Keratinocyte (primary cell): ENCODE results near the gene MED25. TPM values are rescaled to one million over a fixed set of nuclear protein-coding genes. Genes with fewer than 3 reads are reported as not detected.

Experiments
- DNase-seq: peaks from one replicate; pipeline ENCODE4 v3.0.0-alpha.2; 2011; ENCODE audit warnings: low read depth, missing footprints, low spot score
- FAIRE-seq: peaks from 2 replicates; lab custom pipeline; 2011; peaks lifted over from hg19 to GRCh38; lab: Jason Lieb, UNC
- H2AFZ ChIP-seq: 2 replicates; pipeline ENCODE4 v1.6.0; 2012; ENCODE audit warnings: low read length, control low read depth, inconsistent platforms; ENCODE audit not compliant: control insufficient read depth
- H3K27ac ChIP-seq: 2 replicates; pipeline ENCODE4 v1.5.1; 2011; ENCODE audit warnings: low read length; ENCODE audit not compliant: control insufficient read depth, insufficient read depth
- H3K27me3 ChIP-seq: 3 replicates; pipeline ENCODE4 v1.6.0; 2011; ENCODE audit warnings: low read length; ENCODE audit not compliant: control insufficient read depth, insufficient read depth; ENCODE audit errors: extremely low read depth
- H3K36me3 ChIP-seq, 2 experiments: 2 replicates in 1 of 2; 3 replicates in 1 of 2; pipeline ENCODE4 v1.5.1; 2011; ENCODE audit warnings: low read length in 2 of 2, mild to moderate bottlenecking in 1 of 2; ENCODE audit not compliant: control insufficient read depth in 2 of 2, insufficient read depth in 2 of 2; ENCODE audit errors: extremely low read depth in 1 of 2
- H3K4me1 ChIP-seq: 3 replicates; pipeline ENCODE4 v1.5.1; 2011; ENCODE audit warnings: low read length; ENCODE audit not compliant: control insufficient read depth, insufficient read depth; ENCODE audit errors: extremely low read depth
- H3K4me2 ChIP-seq: 3 replicates; pipeline ENCODE4 v1.6.0; 2011; ENCODE audit warnings: low read depth, low read length; ENCODE audit not compliant: control insufficient read depth, insufficient read depth; ENCODE audit errors: extremely low read depth
- H3K4me3 ChIP-seq, 3 experiments: fragments of 200-600 bp in 1 of 3; sonication (generic) in 1 of 3; 2 replicates in 2 of 3; 3 replicates in 1 of 3; pipeline ENCODE4 v1.5.1; 2011 to 2016; ENCODE audit warnings: low read length in 3 of 3, mild to moderate bottlenecking in 3 of 3, control low read depth in 2 of 3, inconsistent platforms in 1 of 3, low read depth in 1 of 3, mixed read lengths in 1 of 3, mixed run types in 1 of 3, moderate library complexity in 1 of 3; ENCODE audit not compliant: control insufficient read depth in 2 of 3, insufficient read depth in 2 of 3; ENCODE audit errors: extremely low read depth in 1 of 3
- H3K79me2 ChIP-seq: 2 replicates; pipeline ENCODE4 v1.6.0; 2012; ENCODE audit warnings: low read length; ENCODE audit not compliant: control insufficient read depth, insufficient read depth
- H3K9ac ChIP-seq: 3 replicates; pipeline ENCODE4 v1.6.0; 2011; ENCODE audit warnings: low read length; ENCODE audit not compliant: control insufficient read depth, insufficient read depth; ENCODE audit errors: extremely low read depth
- H3K9me1 ChIP-seq: 3 replicates; pipeline ENCODE4 v1.6.0; 2011; ENCODE audit warnings: low read length; ENCODE audit not compliant: control insufficient read depth, insufficient read depth; ENCODE audit errors: extremely low read depth
- H3K9me3 ChIP-seq: 2 replicates; pipeline ENCODE4 v1.5.1; 2012; ENCODE audit warnings: low read depth, low read length; ENCODE audit not compliant: control insufficient read depth
- H4K20me1 ChIP-seq: 3 replicates; pipeline ENCODE4 v1.6.0; 2011; ENCODE audit warnings: low read length; ENCODE audit not compliant: control insufficient read depth, insufficient read depth; ENCODE audit errors: extremely low read depth
- CTCF ChIP-seq, 3 experiments: IDR thresholded peaks in 1 of 3; conservative IDR thresholded peaks in 1 of 3; optimal IDR thresholded peaks in 1 of 3; 2 replicates in 2 of 3; 3 replicates in 1 of 3; pipeline versions ENCODE3 to v1.5.1; 2011; ENCODE audit warnings: low read length in 3 of 3, mild to moderate bottlenecking in 3 of 3, moderate library complexity in 2 of 3, control low read depth in 1 of 3, inconsistent platforms in 1 of 3; ENCODE audit not compliant: insufficient read depth in 2 of 3; ENCODE audit errors: extremely low read depth in 1 of 3
- EZH2 ChIP-seq: IDR thresholded peaks from one replicate; pipeline ENCODE4 v1.6.1; 2012; ENCODE audit warnings: inconsistent platforms, mild to moderate bottlenecking, low read length, moderate library complexity
- dilution Hi-C: fragments of 300-500 bp; cut with MboI; formaldehyde crosslinking; loops from one replicate; pipeline ENCODE4 v1.7.0; 2020; ENCODE audit warnings: low sequenced_read_pairs; ENCODE audit not compliant: extremely low pct_ligation_motif_present
- polyA plus RNA-seq, 5 experiments: library from polyadenylated mRNA; depleted of rRNA in 3 of 5; stranded (reverse) in 3 of 5; stranded (forward) in 1 of 5; unstranded in 1 of 5; fragments of >200 nt; gene quantifications; 1 replicate in 1 of 5; 2 replicates in 3 of 5; 3 replicates in 1 of 5; pipeline versions ENCODE4 v1.2.1 to v1.2.3, GENCODE V29; 2011 to 2012; ENCODE audit warnings: missing spikeins in 2 of 5, low read depth in 1 of 5, low replicate concordance in 1 of 5

MED25 gene
- polyA plus RNA-seq, 1 donor (not counting 4 experiments of a cell fraction or from before 2014, with no cell fraction given) = 12.5 TPM

- DNase-seq (no peak), FAIRE-seq (no peak)
- no peaks in the 10 kb centered on the region for H3K4me1 ChIP-seq
- H3K36me3 ChIP-seq = peaks cover 10 to 26% of the 10 kb centered on the region in 2 experiments
- no peak overlapping the region for H3K9ac ChIP-seq
- H3K9me1 ChIP-seq = no peaks in the 10 kb centered on the region
- peaks cover 21% of the 10 kb centered on the region for H3K79me2 ChIP-seq
- H3K27ac ChIP-seq = no peak overlapping the region
- H3K9me3 ChIP-seq = no peaks in the 10 kb centered on the region
- no peak overlapping the region for H2AFZ ChIP-seq
- no peaks in the 10 kb centered on the region for H3K27me3 ChIP-seq
- no peak overlapping the region for H3K4me3 ChIP-seq
- dilution Hi-C loops = no loop called here
- H4K20me1 ChIP-seq = no peaks in the 10 kb centered on the region
- TF ChIP-seq CTCF (optimal IDR thresholded peaks at IDR 0.05 in 1 of 3, IDR thresholded peaks at IDR 0.05 in 1 of 3, conservative IDR thresholded peaks at IDR 0.05 in 1 of 3; ENCODE audit: extremely low read depth in 1 of 3, insufficient read depth in 2 of 3, low read length in 3 of 3) (no peak), EZH2 (no peak)
- H3K4me2 ChIP-seq = no peak overlapping the region
These were observed 6.6 kb downstream of the MED25 start for GRCh38 chr19:49824662-49825061.

DNA sequence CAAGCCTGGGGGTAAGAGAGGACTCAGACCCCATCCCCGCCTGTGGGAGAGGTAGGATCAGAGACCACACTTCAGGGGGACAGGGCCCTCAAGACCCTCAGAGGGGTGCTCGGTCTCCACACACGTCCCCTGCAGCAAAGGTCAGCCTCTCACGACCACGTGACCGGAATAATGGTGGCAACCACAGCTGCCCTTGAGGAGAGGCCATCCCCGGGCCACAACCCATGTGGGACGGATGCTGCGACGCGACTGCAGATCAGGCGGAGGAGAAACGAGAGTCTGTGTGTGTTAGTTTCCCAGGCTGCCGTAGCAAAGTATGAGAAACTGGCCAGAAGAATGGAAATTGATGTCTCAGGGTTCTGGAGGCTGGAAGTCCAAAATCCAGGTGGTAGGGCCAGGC, 8.9 kb downstream of the MED25 start:
- H3K36me3 ChIP-seq = peaks cover 14 to 39% of the 10 kb centered on the region in 2 experiments
- no peaks in the 10 kb centered on the region for H3K9me3 ChIP-seq
- dilution Hi-C loops = no loop called here
- H3K27ac ChIP-seq = no peak overlapping the region
- no peak overlapping the region for H3K4me3 ChIP-seq
- no peak for FAIRE-seq
- H4K20me1 ChIP-seq = no peaks in the 10 kb centered on the region
- no peaks in the 10 kb centered on the region for H3K27me3 ChIP-seq
- H3K9ac ChIP-seq = no peak overlapping the region
- no peak overlapping the region for H3K4me2 ChIP-seq
- TF ChIP-seq EZH2 = no peak
- no peak for TF ChIP-seq CTCF (optimal IDR thresholded peaks at IDR 0.05 in 1 of 3, IDR thresholded peaks at IDR 0.05 in 1 of 3, conservative IDR thresholded peaks at IDR 0.05 in 1 of 3; ENCODE audit: extremely low read depth in 1 of 3, insufficient read depth in 2 of 3, low read length in 3 of 3)
- H2AFZ ChIP-seq = no peak overlapping the region
- H3K4me1 ChIP-seq = no peaks in the 10 kb centered on the region
- no peaks in the 10 kb centered on the region for H3K9me1 ChIP-seq
- DNase-seq = no peak
- H3K79me2 ChIP-seq = peaks cover 11% of the 10 kb centered on the region
